OCI-LY1 (cell line): ENCODE results near the gene AFAP1.

ENCODE experiments used
- H2AFZ ChIP-seq: fragments of 200-600 bp; sonication (generic), shearing (Covaris generic); 2 replicates; pipeline ENCODE4 v1.6.0; 2014; ENCODE audit warnings: antibody characterized with exemption, mild to moderate bottlenecking, low read length
- H3F3A ChIP-seq: fragments of 200-600 bp; sonication (generic), shearing (Covaris generic); 2 replicates; pipeline ENCODE4 v1.6.0; 2014; ENCODE audit warnings: mild to moderate bottlenecking, antibody characterized with exemption, low read length, moderate library complexity; ENCODE audit not compliant: insufficient read depth
- H3K27ac ChIP-seq: fragments of 200-600 bp; sonication (generic); 2 replicates; pipeline ENCODE4 v1.5.1; 2014; ENCODE audit warnings: low read length, mixed run types, mild to moderate bottlenecking, low read depth; ENCODE audit not compliant: poor library complexity, severe bottlenecking
- H3K27me3 ChIP-seq: fragments of 200-600 bp; sonication (generic); 2 replicates; pipeline ENCODE4 v1.6.0; 2014; ENCODE audit warnings: antibody characterized with exemption, mild to moderate bottlenecking, low read length, moderate library complexity; ENCODE audit not compliant: insufficient read depth
- H3K36me3 ChIP-seq: fragments of 200-600 bp; sonication (generic); 2 replicates; pipeline ENCODE4 v1.6.1; 2014; ENCODE audit warnings: mild to moderate bottlenecking, antibody characterized with exemption, low read length, moderate library complexity, mixed read lengths; ENCODE audit not compliant: insufficient read depth
- H3K4me1 ChIP-seq: fragments of 200-600 bp; sonication (generic); 2 replicates; pipeline ENCODE4 v1.5.1; 2014; ENCODE audit warnings: mild to moderate bottlenecking, low read length, moderate library complexity; ENCODE audit not compliant: insufficient read depth, severe bottlenecking
- H3K4me2 ChIP-seq: fragments of 200-600 bp; sonication (generic), shearing (Covaris generic); 2 replicates; pipeline ENCODE4 v1.6.1; 2014; ENCODE audit warnings: low read length
- H3K4me3 ChIP-seq: fragments of 200-600 bp; sonication (generic); 2 replicates; pipeline ENCODE4 v1.5.1; 2014; ENCODE audit warnings: low read length, low read depth, mild to moderate bottlenecking, mixed read lengths; ENCODE audit not compliant: poor library complexity, severe bottlenecking
- H3K79me2 ChIP-seq: fragments of 200-600 bp; shearing (Covaris generic); 2 replicates; pipeline ENCODE4 v1.6.1; 2016; ENCODE audit warnings: mixed run types, low read length, mixed read lengths; ENCODE audit not compliant: insufficient read depth
- H3K9ac ChIP-seq: fragments of 200-600 bp; sonication (generic), shearing (Covaris generic); 2 replicates; pipeline ENCODE4 v1.6.1; 2014; ENCODE audit warnings: mild to moderate bottlenecking, low read length, mixed read lengths
- H3K9me2 ChIP-seq: fragments of 200-600 bp; sonication (generic), shearing (Covaris generic); 2 replicates; pipeline ENCODE4 v1.6.1; 2014; ENCODE audit warnings: low read depth, mild to moderate bottlenecking, low read length, mixed read lengths
- H3K9me3 ChIP-seq: fragments of 200-600 bp; shearing (Covaris generic); 2 replicates; pipeline ENCODE4 v1.6.1; 2014; ENCODE audit warnings: low read length, mixed read lengths
- H4K20me1 ChIP-seq: fragments of 200-600 bp; sonication (generic), shearing (Covaris generic); 2 replicates; pipeline ENCODE4 v1.6.0; 2016; ENCODE audit warnings: mild to moderate bottlenecking, low read length; ENCODE audit not compliant: insufficient read depth
- CTCF ChIP-seq: fragments of 200-600 bp; sonication (generic), shearing (Covaris generic); IDR thresholded peaks from 2 replicates; pipeline ENCODE4 v1.5.1; 2017; ENCODE audit warnings: mild to moderate bottlenecking, antibody characterized with exemption, low read length, moderate library complexity, mixed read lengths
- EZH2 ChIP-seq: fragments of 200-600 bp; sonication (generic), shearing (Covaris generic); IDR thresholded peaks from 2 replicates; pipeline ENCODE4 v1.8.0; 2017; ENCODE audit warnings: borderline replicate concordance, mixed run types, mild to moderate bottlenecking, antibody characterized with exemption, low read length, moderate library complexity, mixed read lengths

The AFAP1 gene

GRCh38 chr4:7710126-7710525, 229.5 kb downstream of the AFAP1 start:
- Histone ChIP-seq H3K36me3 (no peaks in the 10 kb centered on the region), H3K27me3 (no peaks in the 10 kb centered on the region), H3K9me3 (no peaks in the 10 kb centered on the region), H3K27ac (no peak overlapping the region), H3K9ac (no peak overlapping the region), H4K20me1 (no peaks in the 10 kb centered on the region), H3K9me2 (no peaks in the 10 kb centered on the region), H3K79me2 (no peaks in the 10 kb centered on the region), H2AFZ (no peak overlapping the region), H3K4me3 (no peak overlapping the region), H3F3A (no peaks in the 10 kb centered on the region), H3K4me2 (no peak overlapping the region), H3K4me1 (no peaks in the 10 kb centered on the region)
- TF ChIP-seq EZH2 (no peak), CTCF (no peak)

GRCh38 chr4:7709431-7709830, 230.2 kb downstream of the AFAP1 start:
- Histone ChIP-seq H3K36me3 (no peaks in the 10 kb centered on the region), H3K4me2 (no peak overlapping the region)

GRCh38 chr4:7708981-7709380, 230.7 kb downstream of the AFAP1 start:
- Histone ChIP-seq H3K9me3 (no peaks in the 10 kb centered on the region), H2AFZ (no peak overlapping the region), H3K4me3 (no peak overlapping the region), H3K9me2 (no peaks in the 10 kb centered on the region), H3K36me3 (no peaks in the 10 kb centered on the region), H3K9ac (no peak overlapping the region), H3F3A (no peaks in the 10 kb centered on the region), H3K4me1 (no peaks in the 10 kb centered on the region), H3K4me2 (no peak overlapping the region), H3K27me3 (no peaks in the 10 kb centered on the region), H4K20me1 (no peaks in the 10 kb centered on the region), H3K79me2 (no peaks in the 10 kb centered on the region), H3K27ac (no peak overlapping the region)
- TF ChIP-seq CTCF: no peak
- TF ChIP-seq EZH2: no peak

More at GRCh38 chr4:7709431-7709830, 230.2 kb downstream of the AFAP1 start:
- Histone ChIP-seq H3K27me3 (no peaks in the 10 kb centered on the region), H3K9me3 (no peaks in the 10 kb centered on the region), H3K79me2 (no peaks in the 10 kb centered on the region), H3F3A (no peaks in the 10 kb centered on the region), H3K27ac (no peak overlapping the region), H3K9me2 (no peaks in the 10 kb centered on the region), H3K4me1 (no peaks in the 10 kb centered on the region), H2AFZ (no peak overlapping the region), H3K9ac (no peak overlapping the region), H3K4me3 (no peak overlapping the region), H4K20me1 (no peaks in the 10 kb centered on the region)
- TF ChIP-seq CTCF (no peak), EZH2 (no peak)
